Ovary (tissue), 9 donors: ENCODE measurements around the gene CHADL. TPM values are rescaled to one million over a fixed set of nuclear protein-coding genes. Genes with fewer than 3 reads are reported as not detected.

Experiments
- DNase-seq, 5 donors: peaks; one replicate each; pipeline ENCODE4 v3.0.0-alpha.2; 2019 to 2020
- H3K27ac ChIP-seq, 2 donors: fragments of 200-600 bp; one replicate each; pipeline versions ENCODE4 v1.5.1 to v1.8.0; 2019 to 2022
- H3K27me3 ChIP-seq: fragments of 200-600 bp; one replicate; pipeline ENCODE4 v1.8.0; 2022
- H3K36me3 ChIP-seq: fragments of 200-600 bp; sonication (generic); one replicate; pipeline ENCODE4 v1.5.1; 2019
- H3K4me1 ChIP-seq: one replicate; pipeline ENCODE4 v1.8.1; 2013; ENCODE audit warnings: mild to moderate bottlenecking, moderate library complexity; ENCODE audit not compliant: insufficient read depth
- H3K4me3 ChIP-seq: fragments of 200-600 bp; sonication (generic); one replicate; pipeline ENCODE4 v1.5.1; 2017
- H3K9me3 ChIP-seq, 2 donors: fragments of 200-600 bp in 1 of 2; sonication (generic) in 1 of 2; one replicate each; pipeline versions ENCODE4 v1.5.1 to v1.8.1; 2013 to 2019; ENCODE audit warnings: mild to moderate bottlenecking in 1 of 2, moderate library complexity in 1 of 2
- EP300 ChIP-seq: sonication (generic); formaldehyde crosslinking; IDR thresholded peaks from one replicate; pipeline ENCODE4 v1.6.1; 2017; ENCODE audit warnings: antibody characterized with exemption
- POLR2A ChIP-seq: fragments of 450-650 bp; IDR thresholded peaks from one replicate; pipeline ENCODE4 v1.6.1; 2017; ENCODE audit warnings: antibody characterized with exemption, mild to moderate bottlenecking, moderate library complexity
- WGBS, 3 donors: extraction: QIAGEN DNeasy Blood & Tissue Kit in 1 of 3; methylation state at CpG; one replicate each; pipeline versions ENCODE4 v1.1.5 to v1.1.7; 2013 to 2017; 5-methylcytosine and 5-hydroxymethylcytosine counted together
- intact Hi-C, 4 donors: fragments of 100-400 bp; cut with DNase I; formaldehyde crosslinking; loops; one replicate each; pipeline versions ENCODE4 v1.11.0 to v1.15.1; 2022 to 2023
- polyA plus RNA-seq, 2 donors: library from polyadenylated mRNA; stranded (reverse); fragments of 200-250 nt in 1 of 2; fragments of 350-450 nt in 1 of 2; fragmentation: Illumina TruSeq in 1 of 2; extraction: RNeasy Lipid Tissue Mini Kit (QIAGEN cat#74804) in 1 of 2; gene quantifications; one replicate each; pipeline ENCODE4 v1.2.3, GENCODE V29; 2013 to 2014
- total RNA-seq, 7 donors: library from RNA; depleted of rRNA in 2 of 7; stranded (reverse); fragments of >200 nt in 2 of 7; fragmentation: NEBNext Ultra II Directional in 3 of 7; extraction: Animal tissue kit (Norgen Biotek cat#: 25700) in 3 of 7; gene quantifications; one replicate each; pipeline versions ENCODE4 v1.1.0 to v1.2.4, GENCODE V29; 2016 to 2023
- TF ChIP-seq, protein P1 (sequence below), 3 donors: fragments of 450-650 bp in 2 of 3; fragments of 200-600 bp in 1 of 3; IDR thresholded peaks; one replicate each; pipeline versions ENCODE4 v1.5.1 to v1.8.0; 2016 to 2022; ENCODE audit warnings: antibody characterized with exemption in 3 of 3, mild to moderate bottlenecking in 1 of 3
- donor health status: DM: no; HTN: no; CAD: no; lungs with moderate emphysema.
- donor health status: DM: no; HTN: no; CAD: no.
- donor health status: Bipolar disorder and iron deficiency.
- donor health status: DM: yes; HTN: yes; CAD: no.
- donor health status: DM: no; HTN: no; CAD: no.
- donor health status: DM: yes; HTN: yes; CAD: no.

The CHADL gene
- total and polyA plus RNA-seq, 9 donors: 0.08 to 6.2 (median 2.6) TPM

- 75 to 79% (median 76%) methylated on average over 17 of the region's 17 CpGs for WGBS, 3 donors
- H3K27ac ChIP-seq: no peak overlapping the region
- H3K4me3 ChIP-seq: no peak overlapping the region
- no peaks in the 10 kb centered on the region for H3K36me3 ChIP-seq
- TF ChIP-seq, protein P1, sequence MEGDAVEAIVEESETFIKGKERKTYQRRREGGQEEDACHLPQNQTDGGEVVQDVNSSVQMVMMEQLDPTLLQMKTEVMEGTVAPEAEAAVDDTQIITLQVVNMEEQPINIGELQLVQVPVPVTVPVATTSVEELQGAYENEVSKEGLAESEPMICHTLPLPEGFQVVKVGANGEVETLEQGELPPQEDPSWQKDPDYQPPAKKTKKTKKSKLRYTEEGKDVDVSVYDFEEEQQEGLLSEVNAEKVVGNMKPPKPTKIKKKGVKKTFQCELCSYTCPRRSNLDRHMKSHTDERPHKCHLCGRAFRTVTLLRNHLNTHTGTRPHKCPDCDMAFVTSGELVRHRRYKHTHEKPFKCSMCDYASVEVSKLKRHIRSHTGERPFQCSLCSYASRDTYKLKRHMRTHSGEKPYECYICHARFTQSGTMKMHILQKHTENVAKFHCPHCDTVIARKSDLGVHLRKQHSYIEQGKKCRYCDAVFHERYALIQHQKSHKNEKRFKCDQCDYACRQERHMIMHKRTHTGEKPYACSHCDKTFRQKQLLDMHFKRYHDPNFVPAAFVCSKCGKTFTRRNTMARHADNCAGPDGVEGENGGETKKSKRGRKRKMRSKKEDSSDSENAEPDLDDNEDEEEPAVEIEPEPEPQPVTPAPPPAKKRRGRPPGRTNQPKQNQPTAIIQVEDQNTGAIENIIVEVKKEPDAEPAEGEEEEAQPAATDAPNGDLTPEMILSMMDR (IDR thresholded peaks at IDR 0.05): no peak
- TF ChIP-seq EP300: no peak
- TF ChIP-seq POLR2A: no peak
- no peaks in the 10 kb centered on the region for H3K27me3 ChIP-seq
- intact Hi-C loops: no loop called here
- DNase-seq: no peak
- H3K4me1 ChIP-seq: peaks cover 4% of the 10 kb centered on the region
- no peaks in the 10 kb centered on the region for H3K9me3 ChIP-seq
Measured at GRCh38 chr22:41229730-41230400, 10.9 kb downstream of the CHADL start.

GRCh38 chr22:41229215-41229614 is 11.5 kb downstream of the CHADL start:
- Histone ChIP-seq H3K27me3 (no peaks in the 10 kb centered on the region), H3K9me3 (no peaks in the 10 kb centered on the region), H3K27ac (no peak overlapping the region), H3K4me1 (peaks cover 4% of the 10 kb centered on the region), H3K4me3 (no peak overlapping the region), H3K36me3 (no peaks in the 10 kb centered on the region)
- WGBS, 3 donors: 85 to 91% (median 90%) methylated on average over 6 of the region's 6 CpGs
- no peak for DNase-seq
- intact Hi-C loops: no loop called here
- TF ChIP-seq, protein P1 (IDR thresholded peaks at IDR 0.05): no peak
- no peak for TF ChIP-seq EP300
- no peak for TF ChIP-seq POLR2A

- intact Hi-C loops: no loop called here
- TF ChIP-seq, protein P1 (IDR thresholded peaks at IDR 0.05): no peak
- TF ChIP-seq POLR2A (no peak), EP300 (no peak)
- Histone ChIP-seq H3K27me3 (no peaks in the 10 kb centered on the region), H3K27ac (no peak overlapping the region), H3K4me3 (no peak overlapping the region), H3K36me3 (no peaks in the 10 kb centered on the region), H3K9me3 (no peaks in the 10 kb centered on the region), H3K4me1 (no peaks in the 10 kb centered on the region)
- no peak for DNase-seq
- 91 to 93% (median 91%) methylated on average over 26 of the region's 26 CpGs for WGBS, 3 donors
Measured at GRCh38 chr22:41226723-41227655, 13.7 kb downstream of the CHADL start.

DNA sequence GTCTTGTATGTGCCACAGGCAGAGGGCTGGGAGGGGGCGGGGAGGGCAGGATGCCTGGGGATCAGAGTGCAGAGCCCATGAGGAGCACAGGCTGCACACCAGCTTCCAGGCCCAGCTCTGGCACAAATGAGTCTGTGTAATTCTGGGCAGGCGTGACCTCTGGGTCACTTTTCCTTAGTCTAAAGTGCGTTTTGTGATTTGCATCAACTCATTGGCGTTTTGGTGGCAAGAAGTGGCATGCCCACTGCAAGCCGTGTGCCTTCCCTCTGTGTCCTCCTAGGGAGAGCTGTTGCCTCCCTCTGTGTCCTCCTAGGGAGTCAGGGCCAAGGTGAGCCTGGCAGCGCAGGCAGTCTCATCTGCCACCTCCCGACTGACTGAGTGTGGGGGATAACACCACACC is 17.2 kb downstream of the CHADL start:
- H3K9me3 ChIP-seq: no peaks in the 10 kb centered on the region
- no peak for DNase-seq
- 77 to 88% (median 88%) methylated on average over 7 of the region's 7 CpGs for WGBS, 3 donors
- no peak overlapping the region for H3K27ac ChIP-seq
- intact Hi-C loops: no loop called here
- TF ChIP-seq EP300: no peak
- no peak for TF ChIP-seq POLR2A
- TF ChIP-seq, protein P1 (IDR thresholded peaks at IDR 0.05): no peak
- no peaks in the 10 kb centered on the region for H3K36me3 ChIP-seq
- H3K4me3 ChIP-seq: no peak overlapping the region
- H3K27me3 ChIP-seq: no peaks in the 10 kb centered on the region
- H3K4me1 ChIP-seq: no peaks in the 10 kb centered on the region
